SU-DHL-6 (cell line): Measurements from ENCODE around the gene MCCC2.
A peak's percentile ranks its signal among the peaks of the same experiment; 100 is the strongest.
"Not testable (repeated sequence)": the region's sequence is repeated elsewhere in the genome, so short reads cannot be mapped to it uniquely, and the experiment has no call there.

ENCODE experiments used
- H2AFZ ChIP-seq: fragments of 200-600 bp; sonication (generic); 2 replicates; pipeline ENCODE4 v1.6.1; 2014; ENCODE audit warnings: low read depth, mild to moderate bottlenecking, moderate library complexity, mixed read lengths, antibody characterized with exemption, low read length; ENCODE audit not compliant: severe bottlenecking
- H3F3A ChIP-seq: fragments of 200-600 bp; shearing (Covaris generic); 2 replicates; pipeline ENCODE4 v1.6.0; 2016; ENCODE audit warnings: antibody characterized with exemption, mild to moderate bottlenecking; ENCODE audit not compliant: insufficient read depth
- H3K27ac ChIP-seq: fragments of 200-600 bp; sonication (generic); 2 replicates; pipeline ENCODE4 v1.5.1; 2016; ENCODE audit warnings: low read depth, mild to moderate bottlenecking, low read length, moderate library complexity, mixed read lengths
- H3K27me3 ChIP-seq: fragments of 200-600 bp; sonication (generic), shearing (Covaris generic); 2 replicates; pipeline ENCODE4 v1.6.0; 2014; ENCODE audit warnings: mild to moderate bottlenecking, low read length
- H3K36me3 ChIP-seq: fragments of 200-600 bp; sonication (generic); 2 replicates; pipeline ENCODE4 v1.6.1; 2014; ENCODE audit warnings: mild to moderate bottlenecking, low read length, mixed read lengths
- H3K4me2 ChIP-seq: fragments of 300-600, 200-600 bp; shearing (Covaris generic), sonication (generic); 2 replicates; pipeline ENCODE4 v1.6.0; 2014; ENCODE audit warnings: low read length, low read depth, mild to moderate bottlenecking; ENCODE audit not compliant: poor library complexity, severe bottlenecking
- H3K4me3 ChIP-seq: fragments of 200-600 bp; sonication (generic); 2 replicates; pipeline ENCODE4 v1.5.1; 2014; ENCODE audit warnings: antibody characterized with exemption, low read length, mild to moderate bottlenecking, mixed read lengths; ENCODE audit not compliant: insufficient read depth, poor library complexity, severe bottlenecking
- H3K79me2 ChIP-seq: fragments of 200-600 bp; sonication (generic); 2 replicates; pipeline ENCODE4 v1.6.1; 2014; ENCODE audit warnings: mild to moderate bottlenecking, low read length, moderate library complexity; ENCODE audit not compliant: insufficient read depth
- H3K9ac ChIP-seq: fragments of 200-600 bp; sonication (generic); 2 replicates; pipeline ENCODE4 v1.7.0; 2014; ENCODE audit warnings: mild to moderate bottlenecking, low read length
- H3K9me2 ChIP-seq: fragments of 200-600 bp; sonication (generic); replicated peaks from 2 replicates; pipeline ENCODE4 v1.6.1; 2014; ENCODE audit warnings: low read length; ENCODE audit not compliant: insufficient read depth
- H3K9me3 ChIP-seq: fragments of 200-600 bp; sonication (generic); 2 replicates; pipeline ENCODE4 v1.6.1; 2014; ENCODE audit warnings: low read length, mixed read lengths; ENCODE audit not compliant: insufficient read depth
- H4K20me1 ChIP-seq: fragments of 200-600 bp; sonication (generic); 2 replicates; pipeline ENCODE4 v1.6.1; 2014; ENCODE audit warnings: low read depth, mild to moderate bottlenecking, antibody characterized with exemption, low read length, moderate library complexity, mixed read lengths
- CTCF ChIP-seq: fragments of 200-600 bp; sonication (generic); IDR thresholded peaks from one replicate; pipeline ENCODE4 v1.5.1; 2017; ENCODE audit warnings: antibody characterized with exemption, mild to moderate bottlenecking, low read length, moderate library complexity; ENCODE audit not compliant: insufficient read depth, poor library complexity, severe bottlenecking
- EZH2phosphoT487 ChIP-seq: fragments of 200-600 bp; sonication (generic), shearing (Covaris generic); conservative IDR thresholded peaks from 2 replicates; pipeline ENCODE4 v1.6.1; 2018; ENCODE audit warnings: mild to moderate bottlenecking, antibody characterized with exemption, low read length, moderate library complexity, mixed read lengths

MCCC2 gene

GRCh38 chr5:71596169-71596568, 9.0 kb downstream of the MCCC2 start:
- TF ChIP-seq CTCF (no peak), EZH2phosphoT487 (no peak)
- no peaks in the 10 kb centered on the region for H3K27me3 ChIP-seq

GRCh38 chr5:71597001-71597400, 9.9 kb downstream of the MCCC2 start:
- Histone ChIP-seq H3F3A (0 out of 2 replicates have a peak, but pooled peaks cover 3% of the 10 kb centered on the region), H3K4me3 (no peak overlapping the region), H3K4me2 (no peak overlapping the region), H3K27me3 (no peaks in the 10 kb centered on the region), H3K79me2 (peaks cover 22% of the 10 kb centered on the region), H3K9me3 (no peaks in the 10 kb centered on the region), H3K9ac (no peak overlapping the region), H2AFZ (no peak overlapping the region), H3K9me2 (no peaks in the 10 kb centered on the region), H3K27ac (no peak overlapping the region), H4K20me1 (no peaks in the 10 kb centered on the region), H3K36me3 (peaks cover 16% of the 10 kb centered on the region; the same call in 1 of the 2 replicates)
- no peak for TF ChIP-seq EZH2phosphoT487

More at GRCh38 chr5:71596169-71596568, 9.0 kb downstream of the MCCC2 start:
- H3K4me2 ChIP-seq = no peak overlapping the region
- H3K36me3 ChIP-seq = peaks cover 11% of the 10 kb centered on the region; the same call in 1 of the 2 replicates
- no peak overlapping the region for H3K9ac ChIP-seq
- no peak overlapping the region for H2AFZ ChIP-seq
- no peaks in the 10 kb centered on the region for H3K9me2 ChIP-seq
- no peaks in the 10 kb centered on the region for H3K9me3 ChIP-seq
- peaks cover 28% of the 10 kb centered on the region for H3K79me2 ChIP-seq
- H3K27ac ChIP-seq = no peak overlapping the region
- H3F3A ChIP-seq = 0 out of 2 replicates have a peak, but pooled peaks cover 3% of the 10 kb centered on the region
- no peak overlapping the region for H3K4me3 ChIP-seq
- no peaks in the 10 kb centered on the region for H4K20me1 ChIP-seq

GRCh38 chr5:71600783-71601182, 13.6 kb downstream of the MCCC2 start:
- Histone ChIP-seq H3K4me2 (no peak overlapping the region), H3K9me3 (no peaks in the 10 kb centered on the region), H3K27ac (no peak overlapping the region), H3K9me2 (no peaks in the 10 kb centered on the region), H3K9ac (no peak overlapping the region), H2AFZ (no peak overlapping the region), H4K20me1 (no peaks in the 10 kb centered on the region), H3F3A (0 out of 2 replicates have a peak, but pooled peaks cover 3% of the 10 kb centered on the region), H3K36me3 (peaks cover 34% of the 10 kb centered on the region), H3K4me3 (no peak overlapping the region), H3K27me3 (no peaks in the 10 kb centered on the region), H3K79me2 (peaks cover 6% of the 10 kb centered on the region; the same call in 1 of the 2 replicates)
- TF ChIP-seq EZH2phosphoT487 = no peak
- no peak for TF ChIP-seq CTCF

GRCh38 chr5:71601222-71602026, 14.3 kb downstream of the MCCC2 start:
- no peaks in the 10 kb centered on the region for H3K27me3 ChIP-seq
- H2AFZ ChIP-seq = no peak overlapping the region
- no peak overlapping the region for H3K4me3 ChIP-seq
- H3K9me3 ChIP-seq = no peaks in the 10 kb centered on the region
- TF ChIP-seq CTCF = peak; percentile 48
- no peak for TF ChIP-seq EZH2phosphoT487
- H3K9me2 ChIP-seq = no peaks in the 10 kb centered on the region
- no peak overlapping the region for H3K4me2 ChIP-seq
- peaks cover 6% of the 10 kb centered on the region; the same call in 1 of the 2 replicates for H3K79me2 ChIP-seq
- H4K20me1 ChIP-seq = no peaks in the 10 kb centered on the region
- H3F3A ChIP-seq = 0 out of 2 replicates have a peak, but pooled peaks cover 3% of the 10 kb centered on the region
- H3K9ac ChIP-seq = no peak overlapping the region
- H3K36me3 ChIP-seq = peaks cover 28% of the 10 kb centered on the region
- no peak overlapping the region for H3K27ac ChIP-seq

- not testable (repeated sequence) for H3K9me3 ChIP-seq, H2AFZ ChIP-seq, H3K27me3 ChIP-seq, H3K9me2 ChIP-seq, H3K4me3 ChIP-seq, H3F3A ChIP-seq, H3K27ac ChIP-seq, H3K4me2 ChIP-seq, H3K79me2 ChIP-seq, H4K20me1 ChIP-seq, H3K36me3 ChIP-seq, H3K9ac ChIP-seq
Measured at GRCh38 chr5:71609916-71610315, 22.8 kb downstream of the MCCC2 start.
